IPS-15b (cell line): Measurements from ENCODE around the gene EPC2.
"Not testable (repeated sequence)": the region's sequence is repeated elsewhere in the genome, so short reads cannot be mapped to it uniquely, and the experiment has no call there.

Experiments used
- H3K27me3 ChIP-seq: one replicate; pipeline ENCODE4 v1.6.1; 2013; ENCODE audit warnings: low read length; ENCODE audit not compliant: control insufficient read depth, insufficient read depth
- H3K36me3 ChIP-seq: one replicate; pipeline ENCODE4 v1.6.1; 2013; ENCODE audit warnings: low read length; ENCODE audit not compliant: control insufficient read depth, insufficient read depth
- H3K4me1 ChIP-seq: one replicate; pipeline ENCODE4 v1.6.1; 2013; ENCODE audit warnings: mild to moderate bottlenecking, low read length; ENCODE audit not compliant: control insufficient read depth, insufficient read depth
- H3K4me3 ChIP-seq: one replicate; pipeline ENCODE4 v1.5.1; 2013; ENCODE audit warnings: low read depth, low read length
- H3K9ac ChIP-seq: one replicate; pipeline ENCODE4 v1.6.1; 2013; ENCODE audit warnings: low read depth, mild to moderate bottlenecking, low read length
- H3K9me3 ChIP-seq: one replicate; pipeline ENCODE4 v1.6.1; 2013; ENCODE audit warnings: mild to moderate bottlenecking, low read length; ENCODE audit not compliant: control insufficient read depth, insufficient read depth

The EPC2 gene

DNA sequence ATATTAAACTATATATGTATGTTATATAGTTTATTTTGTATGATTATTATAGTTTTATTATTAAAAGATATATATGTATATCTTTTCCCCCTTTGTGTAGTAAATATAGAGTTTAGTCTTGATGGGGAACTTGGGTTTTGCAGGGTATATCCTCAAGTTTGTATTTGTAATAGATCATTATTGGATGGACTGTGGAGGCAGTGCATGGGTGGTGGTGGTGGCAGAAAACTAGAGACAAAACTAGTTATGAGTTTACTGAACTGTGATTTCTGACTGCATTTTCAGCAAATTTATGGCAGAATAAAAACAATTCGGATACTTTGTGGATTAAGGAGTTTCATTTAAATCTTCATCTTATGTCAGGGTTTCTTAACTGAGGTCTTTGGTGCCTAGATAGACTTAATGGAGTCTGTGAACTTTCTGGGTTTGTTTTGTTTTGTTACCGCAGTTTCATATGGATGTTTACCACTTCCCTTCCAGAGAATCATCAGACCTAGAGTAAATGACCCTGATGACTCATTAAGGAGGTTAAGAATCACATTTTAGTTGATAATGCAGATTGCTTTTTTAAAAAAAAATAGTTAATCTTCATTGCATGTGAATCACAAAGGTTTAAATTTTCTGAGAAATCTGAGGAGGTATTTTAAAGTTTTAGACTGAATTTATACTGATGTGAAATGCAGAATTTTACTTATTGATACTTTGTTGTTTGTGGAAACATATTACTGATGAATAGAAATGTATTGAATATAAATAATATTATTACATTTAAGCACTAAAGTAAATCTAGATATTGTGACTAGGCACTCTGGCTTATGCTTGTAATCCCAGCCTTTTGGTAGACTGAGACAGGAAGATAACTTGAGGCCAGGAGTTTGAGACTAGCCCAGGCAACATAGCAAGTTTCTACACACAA is 14.5 kb downstream of the EPC2 start:
- Histone ChIP-seq H3K4me1 (peaks cover 5% of the 10 kb centered on the region), H3K9ac (no peak overlapping the region), H3K36me3 (no peaks in the 10 kb centered on the region)

DNA sequence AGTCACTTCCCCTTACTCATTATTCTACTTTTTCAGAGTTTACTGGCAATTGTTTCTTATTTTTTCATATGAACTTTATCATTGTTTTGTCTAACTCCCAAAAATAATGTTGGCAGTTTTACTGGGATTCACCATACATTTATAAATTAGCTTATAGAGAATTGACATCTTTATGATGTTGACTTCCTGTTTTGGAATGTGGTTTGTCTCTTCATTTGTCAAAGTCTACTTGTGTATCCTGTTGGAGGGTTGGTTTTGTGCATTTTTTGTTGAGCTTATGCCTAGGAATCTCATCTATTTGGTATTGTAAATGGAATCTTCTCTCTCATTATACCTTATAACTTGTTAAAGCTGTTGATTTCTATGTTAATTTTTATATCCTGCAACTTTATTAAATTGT is 16.4 kb downstream of the EPC2 start:
- Histone ChIP-seq H3K36me3 (no peaks in the 10 kb centered on the region), H3K9me3 (no peaks in the 10 kb centered on the region), H3K4me1 (peaks cover 5% of the 10 kb centered on the region), H3K4me3 (no peak overlapping the region), H3K27me3 (no peaks in the 10 kb centered on the region), H3K9ac (no peak overlapping the region)

More for the DNA sequence above, 14.5 kb downstream of the EPC2 start:
- no peaks in the 10 kb centered on the region for H3K27me3 ChIP-seq
- H3K9me3 ChIP-seq = no peaks in the 10 kb centered on the region
- H3K4me3 ChIP-seq = no peak overlapping the region

DNA sequence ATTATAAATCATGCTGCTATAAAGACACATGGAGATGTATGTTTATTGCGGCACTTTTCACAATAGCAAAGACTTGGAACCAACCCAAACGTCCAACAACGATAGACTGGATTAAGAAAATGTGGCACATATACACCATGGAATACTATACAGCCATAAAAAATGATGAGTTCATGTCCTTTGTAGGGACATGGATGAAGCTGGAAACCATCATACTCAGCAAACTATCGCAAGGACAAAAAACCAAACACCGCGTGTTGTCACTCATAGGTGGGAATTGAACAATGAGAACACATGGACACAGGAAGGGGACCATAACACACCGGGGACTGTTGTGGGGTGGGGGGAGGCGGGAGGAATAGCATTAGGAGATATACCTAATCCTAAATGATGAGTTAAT is 17.8 kb downstream of the EPC2 start:
- H3K4me1 ChIP-seq, H3K36me3 ChIP-seq, H3K9me3 ChIP-seq: not testable (repeated sequence)

DNA sequence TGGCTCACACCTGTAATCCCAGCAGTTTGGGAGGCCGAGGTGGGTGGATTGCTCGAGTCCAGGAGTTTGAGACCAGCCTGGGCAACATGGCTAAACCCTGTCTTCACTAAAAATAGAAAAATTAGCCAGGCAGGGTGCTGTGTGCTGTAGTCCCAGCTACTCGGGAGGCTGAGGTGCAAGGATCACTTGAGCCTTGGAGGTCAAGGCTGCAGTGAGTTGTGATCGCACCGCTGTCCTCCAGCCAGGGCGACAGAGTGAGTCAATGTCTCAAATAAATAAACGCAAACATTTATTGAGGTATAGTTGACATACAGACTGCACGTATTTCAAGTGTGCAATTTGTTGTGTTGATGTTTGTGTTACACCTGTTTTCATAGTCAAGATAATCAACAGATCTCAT is 19.7 kb downstream of the EPC2 start:
- no peaks in the 10 kb centered on the region for H3K9me3 ChIP-seq
- H3K36me3 ChIP-seq = no peaks in the 10 kb centered on the region
- no peaks in the 10 kb centered on the region for H3K27me3 ChIP-seq
- H3K4me1 ChIP-seq = peaks cover 1% of the 10 kb centered on the region
- H3K9ac ChIP-seq = no peak overlapping the region
- H3K4me3 ChIP-seq = no peak overlapping the region

More for the DNA sequence above, 17.8 kb downstream of the EPC2 start:
- H3K9ac ChIP-seq, H3K27me3 ChIP-seq, H3K4me3 ChIP-seq: not testable (repeated sequence)

DNA sequence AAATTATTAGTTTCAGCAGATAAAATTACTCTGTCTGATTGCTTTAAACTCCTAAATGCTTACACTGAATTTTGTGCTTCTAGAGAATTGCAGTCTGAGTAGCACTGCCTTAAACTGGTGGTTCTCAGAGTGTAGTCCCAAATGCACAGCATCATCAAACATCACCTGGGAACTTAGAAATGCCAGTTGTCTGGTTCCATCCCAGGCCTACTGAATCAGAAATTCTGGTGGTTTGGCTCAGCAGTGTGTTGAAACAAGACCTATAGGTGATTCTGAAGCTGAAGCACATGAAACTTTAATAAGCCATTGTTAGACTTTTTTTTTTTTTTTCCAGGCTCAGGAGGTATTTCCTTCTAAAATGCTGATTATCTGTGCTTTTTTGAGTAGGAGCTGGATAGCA is 22.0 kb downstream of the EPC2 start:
- H3K4me1 ChIP-seq = no peaks in the 10 kb centered on the region
- no peaks in the 10 kb centered on the region for H3K9me3 ChIP-seq
- no peak overlapping the region for H3K9ac ChIP-seq
- H3K36me3 ChIP-seq = no peaks in the 10 kb centered on the region
- H3K27me3 ChIP-seq = no peaks in the 10 kb centered on the region
- H3K4me3 ChIP-seq = no peak overlapping the region

DNA sequence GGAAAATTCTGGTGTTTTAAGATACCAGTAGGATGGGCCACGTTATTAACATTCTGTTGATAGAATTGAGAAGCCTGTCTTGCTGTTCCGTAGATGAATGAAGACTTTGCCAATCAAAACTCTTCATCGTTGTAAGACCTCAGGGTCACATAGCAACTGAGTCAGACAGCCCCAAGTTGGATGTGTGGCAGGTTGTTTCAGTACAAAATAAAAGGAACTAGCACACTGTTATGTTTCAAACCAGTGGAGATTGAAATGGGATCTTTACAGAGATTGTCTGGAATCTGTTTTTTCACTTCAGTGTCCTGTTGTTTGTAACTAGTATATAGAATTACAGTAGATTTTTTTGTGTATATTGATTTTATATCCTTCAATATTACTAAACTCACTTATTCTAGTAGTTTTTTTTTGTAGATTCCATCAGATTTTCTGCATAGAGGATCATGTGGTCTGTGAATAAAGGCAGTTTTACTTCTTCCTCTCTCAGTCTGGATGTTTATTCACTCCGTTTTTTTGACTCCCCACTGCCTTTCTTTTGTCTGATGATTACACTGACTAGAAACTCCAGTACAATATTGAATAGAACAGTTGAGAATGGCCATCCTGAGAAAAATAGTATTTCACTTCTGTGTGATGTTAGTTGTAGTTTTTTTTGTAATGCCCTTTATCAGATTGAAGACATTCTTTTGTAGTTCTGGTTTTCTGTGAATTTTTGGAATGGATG is 22.7 kb downstream of the EPC2 start:
- Histone ChIP-seq H3K4me3 (no peak overlapping the region), H3K9ac (no peak overlapping the region), H3K36me3 (no peaks in the 10 kb centered on the region), H3K4me1 (no peaks in the 10 kb centered on the region), H3K9me3 (no peaks in the 10 kb centered on the region), H3K27me3 (no peaks in the 10 kb centered on the region)

DNA sequence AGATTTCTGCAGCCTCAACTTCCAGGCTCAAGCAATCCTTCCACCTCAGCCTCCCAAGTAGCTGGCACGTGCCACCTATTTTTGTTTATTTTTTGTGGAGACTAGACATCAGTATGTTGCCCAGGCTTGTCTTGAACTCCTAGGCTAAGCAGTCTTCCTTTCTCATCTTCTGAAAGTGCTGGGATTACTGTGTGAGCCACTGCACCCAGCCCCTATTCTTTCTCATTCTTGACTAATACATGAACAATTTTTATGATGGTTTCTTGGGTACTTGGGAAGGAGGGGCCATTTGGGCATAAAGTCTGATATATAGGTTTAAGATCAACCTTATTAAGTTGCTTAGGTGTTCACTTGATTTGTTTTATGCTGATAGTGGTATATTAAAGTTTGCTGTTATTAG is 26.2 kb downstream of the EPC2 start:
- H3K9ac ChIP-seq = no peak overlapping the region
- H3K9me3 ChIP-seq = no peaks in the 10 kb centered on the region
- H3K27me3 ChIP-seq = no peaks in the 10 kb centered on the region
- H3K4me1 ChIP-seq = peaks cover 6% of the 10 kb centered on the region
- no peaks in the 10 kb centered on the region for H3K36me3 ChIP-seq
- H3K4me3 ChIP-seq = no peak overlapping the region

DNA sequence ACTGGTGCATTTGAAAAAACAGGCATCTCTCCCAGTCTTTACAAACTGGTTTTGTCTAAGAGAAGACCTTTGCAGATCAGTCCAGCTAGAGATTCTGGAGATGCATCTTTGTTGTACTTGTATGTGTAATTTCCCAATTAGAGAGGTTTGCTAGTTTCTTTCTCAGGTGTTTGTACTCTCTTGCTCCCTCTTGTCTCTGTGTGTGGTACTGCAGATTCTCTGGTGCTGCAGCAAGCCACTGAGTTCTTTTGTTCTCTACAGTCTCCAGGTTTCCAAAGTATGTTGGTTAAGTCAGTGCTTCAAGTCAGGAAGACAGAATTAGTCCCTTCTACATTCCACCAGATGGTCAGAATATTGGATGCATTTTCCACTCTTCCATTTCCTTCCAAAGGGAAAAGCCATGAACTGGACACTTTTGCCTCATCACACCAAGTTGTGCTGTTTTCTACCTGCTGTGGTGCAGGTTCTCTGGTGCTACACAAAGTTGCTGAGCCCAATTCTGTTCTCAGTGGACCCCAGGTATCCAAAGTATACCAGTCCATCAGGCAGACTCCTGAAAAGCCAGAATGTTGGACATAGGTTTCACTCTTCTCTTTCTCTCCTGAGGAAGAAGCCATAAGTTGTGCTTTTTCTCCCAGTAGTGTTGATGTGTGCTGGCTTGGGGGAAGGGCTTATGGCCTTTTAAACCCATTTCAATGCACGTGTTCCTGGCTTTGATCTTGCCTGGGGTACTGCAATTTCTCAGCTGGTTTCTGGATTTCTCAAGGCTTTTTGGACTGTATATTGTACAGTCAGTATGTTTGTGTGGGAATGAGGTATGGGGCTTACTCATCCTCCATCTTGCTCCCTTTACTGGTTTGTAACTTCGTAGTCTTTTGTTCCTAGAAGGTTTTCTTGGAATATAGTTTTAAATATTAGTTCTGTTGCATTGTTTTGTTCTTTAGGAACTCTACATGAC is 29.8 kb downstream of the EPC2 start:
- no peaks in the 10 kb centered on the region for H3K27me3 ChIP-seq
- no peak overlapping the region for H3K9ac ChIP-seq
- H3K4me3 ChIP-seq = no peak overlapping the region
- H3K36me3 ChIP-seq = no peaks in the 10 kb centered on the region
- H3K4me1 ChIP-seq = peaks cover 10% of the 10 kb centered on the region
- no peaks in the 10 kb centered on the region for H3K9me3 ChIP-seq

DNA sequence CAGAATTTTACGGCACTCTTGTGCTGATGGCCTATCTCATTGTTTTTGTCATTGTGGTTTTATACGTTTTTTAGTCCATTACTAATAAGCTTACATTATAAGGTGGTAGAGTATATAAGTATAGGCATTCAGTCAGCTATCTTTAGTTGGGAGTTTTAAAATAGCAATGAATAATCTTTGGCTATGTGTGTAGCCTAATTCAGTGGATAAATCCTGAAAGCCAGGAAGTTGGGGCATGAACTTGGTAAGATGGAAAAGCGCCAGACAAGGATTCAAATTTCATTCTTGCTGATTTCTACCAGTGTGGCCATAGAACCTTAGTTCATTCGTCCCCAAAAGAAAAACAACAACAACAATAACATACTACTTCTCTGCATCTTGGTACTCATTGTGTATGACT is 31.2 kb downstream of the EPC2 start:
- no peaks in the 10 kb centered on the region for H3K27me3 ChIP-seq
- H3K36me3 ChIP-seq = no peaks in the 10 kb centered on the region
- peaks cover 12% of the 10 kb centered on the region for H3K4me1 ChIP-seq
- H3K9ac ChIP-seq = no peak overlapping the region
- no peak overlapping the region for H3K4me3 ChIP-seq
- no peaks in the 10 kb centered on the region for H3K9me3 ChIP-seq

DNA sequence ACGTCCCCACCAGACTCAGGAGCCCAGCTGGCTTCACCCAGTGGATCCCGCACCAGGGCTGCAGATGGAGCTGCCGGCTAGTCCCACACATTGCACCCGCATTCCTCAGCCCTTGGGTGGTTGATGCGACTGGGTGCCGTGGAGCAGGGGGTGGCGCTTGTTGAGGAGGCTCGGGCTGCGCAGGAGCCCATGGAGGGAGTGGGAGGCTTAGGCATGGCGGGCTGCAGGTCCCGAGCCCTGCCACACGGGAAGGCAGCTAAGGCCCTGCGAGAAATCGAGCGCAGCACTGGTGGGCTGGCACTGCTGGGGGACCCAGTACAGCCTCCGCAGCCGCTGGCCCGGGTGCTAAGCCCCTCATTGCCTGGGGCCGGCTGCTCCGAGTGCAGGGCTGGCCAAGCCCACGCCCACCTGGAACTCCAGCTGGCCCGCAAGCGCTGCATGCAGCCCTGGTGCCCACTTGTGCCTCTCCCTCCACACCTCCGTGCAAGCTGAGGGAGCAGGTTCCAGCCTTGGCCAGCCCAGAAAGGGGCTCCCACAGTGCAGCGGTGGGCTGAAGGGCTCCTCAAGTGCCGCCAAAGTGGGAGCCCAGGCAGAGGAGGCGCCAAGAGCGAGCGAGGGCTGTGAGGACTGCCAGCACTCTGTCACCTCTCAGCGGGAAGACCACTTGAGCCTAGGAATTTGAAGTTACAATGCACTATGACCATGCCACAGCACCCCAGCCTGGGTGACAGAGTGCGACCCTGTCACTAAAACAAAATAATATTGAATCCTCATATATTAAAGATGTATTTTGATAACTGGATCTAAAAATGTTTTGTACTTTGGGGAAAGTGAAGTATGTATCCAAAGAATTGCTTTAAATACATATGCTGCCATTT is 34.0 kb downstream of the EPC2 start:
- H3K9ac ChIP-seq, H3K27me3 ChIP-seq, H3K36me3 ChIP-seq, H3K4me3 ChIP-seq, H3K9me3 ChIP-seq: not testable (repeated sequence)
- peaks cover 13% of the 10 kb centered on the region for H3K4me1 ChIP-seq

DNA sequence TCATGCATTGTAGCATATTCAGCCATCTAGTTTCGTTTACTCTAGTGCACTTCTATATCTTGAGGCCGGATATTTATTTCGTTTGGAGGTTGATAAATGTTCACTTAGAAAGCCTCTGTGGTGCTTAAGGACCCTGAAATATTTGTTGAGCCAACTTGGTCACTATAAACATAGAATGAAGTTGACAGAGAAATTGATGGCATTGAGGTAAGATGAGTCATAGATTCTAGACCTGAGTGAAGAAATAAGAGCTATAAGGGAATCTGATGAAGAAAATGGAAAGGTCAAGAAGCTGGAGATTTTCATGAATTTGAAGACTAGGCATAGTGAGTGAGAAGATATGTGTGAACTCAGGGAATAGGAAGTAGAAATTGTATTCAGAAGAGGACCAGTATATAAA is 35.9 kb downstream of the EPC2 start:
- Histone ChIP-seq H3K4me3 (no peak overlapping the region), H3K27me3 (no peaks in the 10 kb centered on the region), H3K9ac (no peak overlapping the region), H3K4me1 (peaks cover 7% of the 10 kb centered on the region), H3K36me3 (no peaks in the 10 kb centered on the region), H3K9me3 (no peaks in the 10 kb centered on the region)
